Activated T-cell treated with anti-CD3 and anti-CD28 coated beads, Interleukin-2, amount 50 U/mL, for 48 hours (primary cell): Measurements from ENCODE around the gene DHH.

Experiments
- DNase-seq, 2 experiments: peaks; one replicate each; pipeline ENCODE4 v3.0.0-alpha.2; 2020

Gene DHH

GRCh38 chr12:49108958-49109404 is 14.4 kb upstream of the DHH start:
- DNase-seq: no peak

GRCh38 chr12:49105504-49106084 is 11.0 kb upstream of the DHH start:
- DNase-seq: no peak

- DNase-seq: no peak
Measured at GRCh38 chr12:49104822-49105221, 10.2 kb upstream of the DHH start.

- no peak for DNase-seq
Measured at GRCh38 chr12:49100380-49100779, 5.8 kb upstream of the DHH start.

- DNase-seq: no peak
Measured at GRCh38 chr12:49098703-49099102, 4.1 kb upstream of the DHH start.

- DNase-seq: peak; percentile 76 to 77
Measured at GRCh38 chr12:49098035-49098451, 3.4 kb upstream of the DHH start.

- DNase-seq: no peak
Measured at GRCh38 chr12:49097381-49097780, 2.8 kb upstream of the DHH start.

- no peak for DNase-seq
Measured at GRCh38 chr12:49094975-49095365, 369 bp upstream of the DHH start.

GRCh38 chr12:49093792-49094159 is 825 bp downstream of the DHH start:
- peak in 1 of 2 experiments; percentile 23 for DNase-seq

- no peak for DNase-seq
Measured at GRCh38 chr12:49092816-49093406, 1.7 kb downstream of the DHH start.

GRCh38 chr12:49092086-49092815 is 2.4 kb downstream of the DHH start:
- peak; percentile 78 to 79 for DNase-seq

GRCh38 chr12:49091836-49092085 is 2.8 kb downstream of the DHH start:
- no peak for DNase-seq

GRCh38 chr12:49091056-49091835 is 3.4 kb downstream of the DHH start:
- DNase-seq: peak; percentile 41 to 45

- peak; percentile 61 to 64 for DNase-seq
Measured at GRCh38 chr12:49089821-49090773, 4.5 kb downstream of the DHH start.

GRCh38 chr12:49088932-49089330 is 5.7 kb downstream of the DHH start:
- no peak for DNase-seq

GRCh38 chr12:49088150-49088931 is 6.3 kb downstream of the DHH start:
- DNase-seq: peak; percentile 75 to 80

GRCh38 chr12:49086116-49086515 is 8.5 kb downstream of the DHH start:
- DNase-seq: no peak

GRCh38 chr12:49084438-49084837 is 10.2 kb downstream of the DHH start:
- DNase-seq: no peak

GRCh38 chr12:49079793-49080192 is 14.8 kb downstream of the DHH start:
- no peak for DNase-seq

- DNase-seq: no peak
Measured at GRCh38 chr12:49070971-49071370, 23.6 kb downstream of the DHH start.

GRCh38 chr12:49069507-49070346 is 24.9 kb downstream of the DHH start, which contains the start of gene RHEBL1:
Gene RHEBL1 (minus strand): TSS chr12:49069979. CDS start chr12:49069785, 194 bp downstream.
- peak; percentile 99 for DNase-seq
